Cardiac fibroblast (primary cell): ENCODE results near the gene FHAD1.

Experiments used
- DNase-seq, 2 donors: peaks; one replicate each; pipeline versions ENCODE4 v3.0.0 to v3.0.0-alpha.2; 2010; ENCODE audit warnings: low read depth in 2 of 2
- H3K4me3 ChIP-seq, 2 donors: replicated peaks in 1 of 2; 1 replicate in 1 of 2; 2 replicates in 1 of 2; pipeline ENCODE4 v1.5.1; 2011; ENCODE audit warnings: low read depth in 2 of 2, low read length in 2 of 2, mild to moderate bottlenecking in 2 of 2, moderate library complexity in 1 of 2
- TF ChIP-seq, protein P1 (sequence below): IDR thresholded peaks from one replicate; pipeline ENCODE4 v1.5.1; 2011; ENCODE audit warnings: low read depth, mild to moderate bottlenecking, low read length, inconsistent platforms

The FHAD1 gene

GRCh38 chr1:15256584-15256983, 9.6 kb downstream of the FHAD1 start:
- no peak overlapping the region for H3K4me3 ChIP-seq
- TF ChIP-seq, protein P1, sequence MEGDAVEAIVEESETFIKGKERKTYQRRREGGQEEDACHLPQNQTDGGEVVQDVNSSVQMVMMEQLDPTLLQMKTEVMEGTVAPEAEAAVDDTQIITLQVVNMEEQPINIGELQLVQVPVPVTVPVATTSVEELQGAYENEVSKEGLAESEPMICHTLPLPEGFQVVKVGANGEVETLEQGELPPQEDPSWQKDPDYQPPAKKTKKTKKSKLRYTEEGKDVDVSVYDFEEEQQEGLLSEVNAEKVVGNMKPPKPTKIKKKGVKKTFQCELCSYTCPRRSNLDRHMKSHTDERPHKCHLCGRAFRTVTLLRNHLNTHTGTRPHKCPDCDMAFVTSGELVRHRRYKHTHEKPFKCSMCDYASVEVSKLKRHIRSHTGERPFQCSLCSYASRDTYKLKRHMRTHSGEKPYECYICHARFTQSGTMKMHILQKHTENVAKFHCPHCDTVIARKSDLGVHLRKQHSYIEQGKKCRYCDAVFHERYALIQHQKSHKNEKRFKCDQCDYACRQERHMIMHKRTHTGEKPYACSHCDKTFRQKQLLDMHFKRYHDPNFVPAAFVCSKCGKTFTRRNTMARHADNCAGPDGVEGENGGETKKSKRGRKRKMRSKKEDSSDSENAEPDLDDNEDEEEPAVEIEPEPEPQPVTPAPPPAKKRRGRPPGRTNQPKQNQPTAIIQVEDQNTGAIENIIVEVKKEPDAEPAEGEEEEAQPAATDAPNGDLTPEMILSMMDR = no peak

DNA sequence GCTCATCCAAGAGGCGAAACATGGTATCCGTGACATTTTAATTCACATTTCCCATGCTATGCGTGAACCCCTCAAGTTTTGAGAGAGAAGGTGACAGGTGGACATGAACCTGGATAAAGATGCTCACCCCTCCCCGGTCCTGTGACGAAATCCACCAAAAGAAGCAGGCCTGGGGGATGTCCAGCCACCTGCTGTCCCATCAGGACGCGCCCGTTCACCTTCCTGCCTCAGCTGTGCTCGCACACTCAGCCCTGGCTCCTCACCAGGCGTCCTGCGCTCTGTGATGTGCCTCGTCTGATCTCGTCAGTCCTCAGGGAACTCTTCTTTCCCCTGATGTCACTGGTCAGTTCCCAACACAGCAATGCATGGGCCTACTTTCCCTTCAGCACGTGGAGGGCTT, 10.3 kb downstream of the FHAD1 start:
- TF ChIP-seq, protein P1 = no peak
- DNase-seq = no peak

More at GRCh38 chr1:15256584-15256983, 9.6 kb downstream of the FHAD1 start:
- no peak for DNase-seq

DNA sequence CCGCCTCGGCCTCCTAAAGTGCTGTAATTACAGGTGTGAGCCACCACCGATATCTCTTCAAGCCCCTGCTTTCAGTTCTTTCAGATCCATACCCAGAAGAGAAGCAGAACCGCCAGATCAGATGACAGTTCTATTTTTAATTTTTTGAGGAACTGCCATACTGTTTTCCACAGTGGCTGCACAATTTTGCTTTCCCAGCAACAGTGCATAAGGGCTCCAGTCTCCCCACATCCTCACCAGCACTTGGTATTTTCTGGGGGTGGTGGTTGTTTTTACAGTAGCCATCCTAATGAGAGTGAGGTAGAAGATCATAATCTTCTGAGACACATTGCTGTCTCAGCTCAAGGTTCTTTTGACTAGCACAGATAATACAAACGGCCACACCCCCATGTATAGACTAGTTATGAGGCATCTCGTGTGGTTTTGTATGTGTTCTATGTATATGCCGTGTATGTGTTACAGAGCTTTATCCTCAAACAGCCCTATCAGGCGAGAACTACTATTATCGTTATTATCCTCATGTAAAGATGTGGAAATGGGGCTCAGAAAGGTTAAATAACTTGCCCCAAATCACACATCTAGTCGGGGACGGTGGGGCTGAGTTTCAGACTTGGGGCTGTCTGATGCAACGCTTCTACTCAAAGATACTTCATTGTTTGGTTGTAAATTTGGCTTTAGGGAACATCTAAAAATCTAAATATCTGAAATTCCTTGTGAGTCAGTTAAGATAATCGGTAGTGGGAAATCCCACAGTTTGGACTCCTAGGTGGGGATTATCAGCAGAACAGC, 12.0 kb downstream of the FHAD1 start:
- no peak for DNase-seq
- H3K4me3 ChIP-seq = no peak overlapping the region
- TF ChIP-seq, protein P1 = no peak

More for the DNA sequence above, 10.3 kb downstream of the FHAD1 start:
- H3K4me3 ChIP-seq = no peak overlapping the region

- DNase-seq = no peak
- TF ChIP-seq, protein P1 = no peak
- H3K4me3 ChIP-seq = no peak overlapping the region
Observed at GRCh38 chr1:15259622-15260007, 12.6 kb downstream of the FHAD1 start.

DNA sequence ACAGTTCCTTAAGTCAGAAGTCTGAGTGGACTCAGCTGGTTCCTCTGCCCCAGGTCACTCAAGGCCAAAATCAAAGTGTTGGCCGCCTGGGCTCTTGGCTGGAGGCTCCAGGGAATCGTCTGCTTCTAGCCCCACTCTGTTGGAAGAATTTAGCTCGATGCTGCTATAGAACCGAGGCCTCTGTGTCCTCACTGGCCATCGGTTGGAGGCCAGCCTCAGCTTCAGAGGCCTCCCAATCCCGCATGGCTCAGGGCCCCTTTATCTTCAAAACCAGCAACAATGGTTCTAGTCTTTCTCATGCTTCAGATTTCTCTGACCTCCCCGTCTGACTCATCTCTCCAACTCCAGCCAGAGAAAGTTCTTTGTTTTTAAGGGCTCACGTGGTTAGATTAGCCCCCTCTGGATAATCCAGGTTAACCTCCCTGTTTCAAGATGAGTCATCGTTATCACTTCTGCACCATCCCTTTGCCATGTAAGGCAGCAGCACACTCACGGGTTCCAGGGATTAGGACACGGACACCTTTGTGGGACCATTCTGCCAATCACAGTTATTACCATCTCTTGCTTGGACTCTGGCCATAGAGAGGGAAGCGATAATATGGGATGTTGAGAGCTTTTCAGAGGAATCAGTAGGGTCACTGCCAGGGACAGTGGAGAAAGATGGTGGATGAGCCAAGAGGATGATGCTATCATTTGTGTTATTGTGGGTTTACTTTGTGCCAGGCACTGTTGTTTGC, 13.6 kb downstream of the FHAD1 start:
- no peak overlapping the region for H3K4me3 ChIP-seq
- peak; percentile 62 to 70 for DNase-seq
- TF ChIP-seq, protein P1 = no peak

DNA sequence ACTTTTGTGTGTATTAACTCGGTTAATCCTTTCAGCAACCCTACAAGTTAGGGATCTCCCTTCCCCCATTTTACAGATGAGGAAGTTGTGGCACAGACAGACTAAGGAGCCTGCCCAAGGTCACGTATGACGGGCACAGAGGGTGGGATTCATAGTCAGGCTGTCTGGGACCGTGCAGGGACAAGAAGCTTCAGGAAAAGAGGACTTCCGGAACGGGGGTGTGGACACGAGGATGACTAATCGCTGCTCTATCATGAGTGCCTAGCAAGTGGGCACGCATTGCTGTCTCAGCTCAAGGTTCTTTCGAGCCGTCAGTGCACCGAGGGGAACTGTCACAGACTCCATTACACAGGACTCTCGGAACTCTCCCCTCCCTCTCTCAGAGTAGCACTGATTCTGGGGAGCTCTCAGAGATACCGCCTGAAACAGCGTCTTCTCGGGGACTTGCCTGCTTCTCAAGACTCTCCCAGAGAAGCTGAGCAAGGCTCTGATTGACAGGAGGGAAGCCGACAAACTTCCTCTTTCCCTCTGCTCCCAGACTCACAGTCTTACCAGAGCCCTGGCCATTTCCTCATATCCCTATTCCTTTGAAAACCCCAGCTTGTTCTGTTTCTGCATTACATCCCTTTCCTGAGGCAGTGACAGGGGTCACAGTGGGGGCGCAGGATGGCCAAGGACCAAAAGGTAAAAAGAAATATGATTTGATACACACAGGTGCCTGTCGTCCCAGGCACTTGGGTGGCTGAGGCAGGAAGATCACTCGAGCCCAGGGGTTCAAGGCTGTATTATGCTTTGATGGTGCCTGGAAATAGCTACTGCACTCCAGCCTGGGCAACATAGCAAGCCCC, 14.4 kb downstream of the FHAD1 start:
- peak overlapping the region in 1 of 2 donors; percentile 8 for H3K4me3 ChIP-seq
- peak; percentile 22 to 36 for DNase-seq
- TF ChIP-seq, protein P1 = no peak
